COR-L47 (cell line): Measurements from ENCODE around the gene CCDC69.
"Not testable (repeated sequence)": the region's sequence is repeated elsewhere in the genome, so short reads cannot be mapped to it uniquely, and the experiment has no call there.

Experiments used
- DNase-seq: peaks from one replicate; lab custom pipeline; 2025; lab: John Stamatoyannopoulos, UW

Gene CCDC69

GRCh38 chr5:151222054-151222789, 1.7 kb downstream of the CCDC69 start:
- DNase-seq = no peak

GRCh38 chr5:151221574-151221973, 2.3 kb downstream of the CCDC69 start:
- no peak for DNase-seq

DNA sequence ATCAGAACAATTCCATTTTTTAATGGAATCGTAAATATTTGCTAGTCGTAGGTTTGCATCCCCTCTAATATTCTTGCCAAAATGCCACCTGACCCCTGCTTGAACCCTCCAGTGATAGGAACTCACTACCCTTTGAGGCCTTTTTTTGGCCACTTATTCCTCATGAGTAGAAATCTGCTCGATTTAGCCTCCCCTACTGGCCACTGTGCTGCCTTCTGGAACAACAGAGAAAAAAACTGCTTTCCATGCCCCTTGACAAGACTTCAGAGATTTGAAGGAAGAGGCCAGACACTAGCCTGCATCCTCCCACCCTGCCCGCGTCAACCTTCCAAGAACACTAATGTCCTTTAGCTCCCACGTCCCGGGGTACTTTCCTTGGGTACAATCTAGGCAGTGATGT, 4.1 kb downstream of the CCDC69 start:
- no peak for DNase-seq

GRCh38 chr5:151219138-151219537, 4.8 kb downstream of the CCDC69 start:
- DNase-seq = no peak

DNA sequence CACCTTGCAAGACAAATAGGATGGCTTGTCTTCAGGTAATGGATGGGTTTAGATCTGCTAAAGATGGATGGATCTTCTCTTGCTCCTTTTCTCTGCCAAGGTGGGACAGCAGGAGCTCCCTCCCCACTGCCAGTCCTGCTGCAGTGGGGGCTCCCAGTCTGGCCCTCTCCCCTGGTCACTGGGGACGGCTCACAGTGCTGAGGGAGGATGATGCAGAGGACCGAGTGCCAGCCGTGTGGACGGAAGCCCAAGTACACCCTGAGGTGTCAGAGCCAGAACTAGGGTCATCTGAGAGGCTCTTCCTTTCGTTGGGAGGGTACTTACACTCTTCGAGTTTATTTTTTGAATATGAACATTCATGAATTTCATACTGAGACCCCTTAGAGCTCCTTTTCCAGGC, 5.7 kb downstream of the CCDC69 start:
- DNase-seq = no peak

- no peak for DNase-seq
These were observed 7.1 kb downstream of the CCDC69 start for GRCh38 chr5:151216781-151217180.

- DNase-seq = no peak
These were observed 8.4 kb downstream of the CCDC69 start for GRCh38 chr5:151215546-151215880.

GRCh38 chr5:151214614-151215545, 9.0 kb downstream of the CCDC69 start:
- DNase-seq = no peak

GRCh38 chr5:151213803-151214613, 9.9 kb downstream of the CCDC69 start:
- DNase-seq = no peak

GRCh38 chr5:151212406-151212798, 11.5 kb downstream of the CCDC69 start:
- no peak for DNase-seq

GRCh38 chr5:151208481-151208914, 15.4 kb downstream of the CCDC69 start:
- no peak for DNase-seq

- DNase-seq = no peak
These were observed 18.5 kb downstream of the CCDC69 start for GRCh38 chr5:151205411-151205810.

GRCh38 chr5:151204051-151204450, 19.8 kb downstream of the CCDC69 start:
- DNase-seq = no peak

DNA sequence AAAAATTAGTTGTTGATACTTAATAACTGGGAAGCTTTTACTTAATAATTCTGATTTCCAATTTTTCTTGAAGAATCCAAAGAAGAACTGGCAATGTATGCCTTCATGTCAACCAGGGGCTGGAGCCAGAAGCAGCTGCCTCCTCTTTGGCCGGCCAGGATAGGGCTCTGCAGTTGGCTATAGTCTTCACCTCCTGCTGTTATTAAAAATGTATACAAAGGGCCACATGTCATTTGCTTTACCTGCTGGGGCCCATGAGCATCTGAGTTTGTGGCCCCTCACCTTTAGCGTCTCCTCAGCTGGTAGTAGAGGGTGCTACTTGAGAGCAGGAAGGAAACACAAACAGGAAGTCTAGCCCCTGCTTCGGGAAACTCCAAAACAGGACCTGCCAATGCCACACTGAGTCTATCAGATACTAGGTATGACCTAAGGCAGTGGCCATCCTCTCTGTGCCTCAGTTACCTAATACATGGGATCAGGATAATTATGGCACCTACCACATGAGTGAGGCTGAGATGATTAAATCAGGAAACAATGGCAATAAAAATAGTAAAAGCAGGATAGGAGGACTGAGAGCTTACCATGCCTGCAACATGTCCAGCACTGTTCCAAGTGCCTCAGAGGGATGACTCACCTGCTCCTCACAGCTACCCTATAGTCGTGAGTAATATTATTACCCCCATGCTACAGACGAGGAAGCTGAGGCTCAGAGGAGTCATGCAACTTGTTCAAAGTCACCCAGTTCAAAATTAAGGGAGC, 21.3 kb downstream of the CCDC69 start:
- DNase-seq = no peak

- no peak for DNase-seq
These were observed 22.8 kb downstream of the CCDC69 start for GRCh38 chr5:151200913-151201595.

DNA sequence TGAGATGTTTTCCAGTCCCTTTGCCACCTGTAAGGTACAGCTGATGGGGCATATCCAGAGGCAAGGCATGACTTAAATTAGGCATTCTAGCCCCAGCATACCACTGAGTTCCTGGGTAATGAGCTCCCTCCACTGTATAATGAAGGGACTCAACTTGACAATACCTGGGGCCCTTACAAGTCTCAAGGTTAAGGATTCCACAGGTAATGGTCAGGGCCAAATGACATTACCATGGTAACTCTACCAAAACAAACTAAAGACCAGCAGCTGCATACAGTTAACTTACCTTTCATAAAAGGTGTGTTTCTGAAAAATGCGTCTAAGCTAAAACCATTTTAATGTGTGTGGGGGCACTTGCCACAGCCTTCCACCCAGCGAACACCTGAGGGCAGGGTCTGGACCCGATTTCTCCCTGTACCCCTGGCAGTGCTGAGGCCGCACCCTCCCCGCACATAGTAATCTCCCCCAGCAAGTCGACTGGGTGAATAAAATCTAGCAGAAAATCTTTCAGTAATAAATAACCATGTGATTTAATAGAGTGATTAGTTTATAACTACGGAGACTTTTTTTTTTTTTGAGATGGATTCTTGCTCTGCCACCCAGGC, 24.2 kb downstream of the CCDC69 start:
- no peak for DNase-seq

- no peak for DNase-seq
These were observed 25.0 kb downstream of the CCDC69 start for GRCh38 chr5:151198861-151199260.

GRCh38 chr5:151197291-151197600, 26.6 kb downstream of the CCDC69 start:
- DNase-seq = not testable (repeated sequence)

DNA sequence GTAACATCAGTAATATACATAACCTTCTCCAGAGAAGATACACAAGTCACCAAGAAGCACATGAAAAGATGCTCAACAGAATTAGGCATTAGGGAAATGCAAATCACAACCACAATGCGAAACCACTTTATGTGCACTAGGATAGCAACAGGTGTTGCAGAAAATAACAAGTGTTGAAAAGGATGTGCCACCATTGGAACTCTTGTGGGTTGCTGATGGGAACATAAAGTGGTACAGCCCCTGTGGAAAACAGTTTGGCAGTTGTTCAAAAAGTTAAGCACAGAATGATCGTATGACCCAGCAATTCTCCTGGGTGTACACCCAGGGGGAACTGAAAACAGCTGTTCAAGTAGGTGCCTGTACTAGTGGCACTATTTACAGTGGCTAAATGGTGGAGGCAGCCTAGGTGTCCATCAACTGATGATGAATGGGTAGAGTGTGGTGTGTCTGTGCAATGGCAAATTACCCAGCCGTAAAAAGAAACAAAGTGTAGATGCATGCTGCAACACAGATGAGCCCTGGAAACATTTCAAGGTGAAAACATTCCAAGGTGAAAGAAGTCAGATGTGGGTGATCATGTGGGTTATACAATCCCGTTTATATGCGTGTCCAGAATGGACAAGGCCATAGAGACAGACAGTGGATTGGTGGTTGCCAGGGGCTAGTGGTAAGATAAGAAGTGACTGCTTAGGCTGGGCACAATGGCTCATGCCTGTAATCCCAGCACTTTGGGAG, 27.2 kb downstream of the CCDC69 start:
- DNase-seq = no peak

GRCh38 chr5:151195622-151196021, 28.3 kb downstream of the CCDC69 start:
- no peak for DNase-seq
